ENCODE results near the gene MRPL57. TPM values are rescaled to one million over a fixed set of nuclear protein-coding genes. Genes with fewer than 3 reads are reported as not detected.
"Not testable (repeated sequence)": the region's sequence is repeated elsewhere in the genome, so short reads cannot be mapped to it uniquely, and the experiment has no call there.

Gene MRPL57
- total and polyA plus RNA-seq, 2 of the 8 experiments (the other 6 are each of a cell fraction or from before 2014, with no cell fraction given): 29.9 to 34.1 TPM

DNA sequence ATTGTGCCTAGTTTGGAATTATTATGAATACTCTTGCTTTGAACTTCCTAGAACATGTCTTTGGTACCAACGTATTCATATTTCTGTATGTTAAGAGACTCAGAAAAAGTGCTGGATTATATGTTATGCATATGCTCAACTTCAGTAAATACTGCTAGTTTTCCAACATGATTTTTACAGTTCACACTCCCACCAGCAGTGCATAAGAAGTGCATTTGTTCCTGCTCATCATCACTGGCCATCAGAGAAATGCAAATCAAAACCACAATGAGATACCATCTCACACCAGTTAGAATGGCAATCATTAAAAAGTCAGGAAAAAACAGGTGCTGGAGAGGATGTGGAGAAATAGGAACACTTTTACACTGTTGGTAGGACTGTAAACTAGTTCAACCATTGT, 2.7 kb upstream of the MRPL57 start:
- H3K14ac ChIP-seq (ENCODE audit: insufficient read length); H3K23me2 ChIP-seq (ENCODE audit: low read depth, low read length); H3K4me2 ChIP-seq (ENCODE audit: insufficient read depth in 1 of 2, low read depth in 2 of 2, low read length in 2 of 2); H3K79me1 ChIP-seq (ENCODE audit: low read depth, low read length); H2AFZ ChIP-seq (ENCODE audit: low read length); H4K8ac ChIP-seq (ENCODE audit: extremely low read depth, insufficient read depth, low read length); H3K9ac ChIP-seq (replicated peaks in 1 of 4; ENCODE audit: extremely low read depth in 1 of 4, low read depth in 3 of 4, low read length in 3 of 4); H2BK15ac ChIP-seq (ENCODE audit: low read length); H2BK5ac ChIP-seq (ENCODE audit: low read depth, low read length); H3K4ac ChIP-seq (replicated peaks; ENCODE audit: insufficient read length, low read depth, low read length); H3K18ac ChIP-seq (ENCODE audit: extremely low read depth, low read length); H3K56ac ChIP-seq (replicated peaks; ENCODE audit: insufficient read length, low read depth, low read length); H2BK20ac ChIP-seq (ENCODE audit: low read length); H2BK12ac ChIP-seq (ENCODE audit: low read depth, low read length); H4K20me1 ChIP-seq (replicated peaks in 1 of 2; ENCODE audit: control insufficient read depth in 1 of 2, insufficient read depth in 2 of 2, low read length in 2 of 2); FAIRE-seq; H3K23ac ChIP-seq (ENCODE audit: insufficient read length); H4K91ac ChIP-seq (replicated peaks; ENCODE audit: insufficient read length, low read length); H3K4me1 ChIP-seq (replicated peaks in 1 of 4; ENCODE audit: control insufficient read depth in 3 of 4, insufficient read depth in 4 of 4, low read length in 3 of 4); H3K27ac ChIP-seq (ENCODE audit: low read depth, low read length); H4K5ac ChIP-seq (ENCODE audit: insufficient read length, low read depth, low read length); DNase-seq (ENCODE audit: low read depth in 1 of 2, low spot score in 2 of 2); CTCF ChIA-PET (ENCODE audit: partially characterized antibody); H3K4me3 ChIP-seq (ENCODE audit: extremely low read depth in 1 of 4, insufficient read depth in 2 of 4, low read depth in 3 of 4, low read length in 4 of 4); H2AK5ac ChIP-seq (ENCODE audit: low read depth, low read length); H3K27me3 ChIP-seq (replicated peaks in 1 of 4; ENCODE audit: control insufficient read depth in 3 of 4, extremely low read depth in 1 of 4, insufficient read depth in 3 of 4, low read length in 3 of 4); H2BK120ac ChIP-seq (replicated peaks; ENCODE audit: low read depth, low read length); POLR2A ChIA-PET (ENCODE audit: partially characterized antibody); H3K9me3 ChIP-seq (ENCODE audit: insufficient read depth in 2 of 2, low read depth in 1 of 2, low read length in 1 of 2): not testable (repeated sequence)
- peaks cover 7 to 74% of the 10 kb centered on the region in 2 experiments for H3K79me2 ChIP-seq (ENCODE audit: control insufficient read depth in 1 of 2, insufficient read depth in 2 of 2, low read length in 2 of 2)
- H3K36me3 ChIP-seq (ENCODE audit: control insufficient read depth in 2 of 4, insufficient read depth in 4 of 4, low read length in 3 of 4): peaks cover 3 to 17% (median 5%) of the 10 kb centered on the region in 4 experiments; a peak in 6 of 8 replicates
- 0% methylated on average over 1 of the region's 1 CpG; no CpG with 5 or more reads in 1 of the 2 experiments for WGBS, 2 experiments (ENCODE audit: extremely low coverage in 1 of 2, insufficient coverage in 1 of 2, insufficient read length in 1 of 2, insufficient replicate concordance in 2 of 2, low coverage in 1 of 2, low lambda C conversion rate in 2 of 2, missing lambda C conversion rate in 1 of 2)

All from H1 (cell line).